ENCODE measurements around the gene CDKN2B. TPM values are rescaled to one million over a fixed set of nuclear protein-coding genes. Genes with fewer than 3 reads are reported as not detected.

The CDKN2B gene
- total RNA-seq, 1 experiment from 2014 or later = 29.6 TPM

DNA sequence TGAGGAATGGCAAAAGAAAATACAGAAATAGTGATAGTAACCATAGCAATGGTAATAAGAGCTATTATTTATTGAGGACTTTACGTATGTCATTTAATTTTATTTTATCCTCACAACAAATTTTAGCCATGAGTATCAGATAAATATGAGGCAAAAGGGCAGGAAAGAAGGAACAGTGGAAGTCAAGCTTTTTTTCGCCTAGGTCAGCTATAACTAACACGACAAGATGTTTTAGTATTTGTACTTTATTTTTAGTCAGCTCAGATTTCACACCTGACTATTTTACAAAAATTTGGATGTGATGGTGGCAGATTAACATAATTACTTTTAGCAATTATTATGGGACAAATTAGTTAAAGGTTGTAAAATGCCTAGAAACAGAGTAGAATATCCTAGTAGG, 34.8 kb upstream of the CDKN2B start:
- Histone ChIP-seq H3K9me3 (replicated peaks) (no peaks in the 10 kb centered on the region), H3K27me3 (replicated peaks) (no peaks in the 10 kb centered on the region), H3K4me1 (replicated peaks) (peaks cover 35% of the 10 kb centered on the region), H3K27ac (no peak overlapping the region), H3K36me3 (no peaks in the 10 kb centered on the region), H3K4me3 (no peak overlapping the region)
- no peak for DNase-seq (ENCODE audit: low read depth in 1 of 2, low spot score in 2 of 2)

DNA sequence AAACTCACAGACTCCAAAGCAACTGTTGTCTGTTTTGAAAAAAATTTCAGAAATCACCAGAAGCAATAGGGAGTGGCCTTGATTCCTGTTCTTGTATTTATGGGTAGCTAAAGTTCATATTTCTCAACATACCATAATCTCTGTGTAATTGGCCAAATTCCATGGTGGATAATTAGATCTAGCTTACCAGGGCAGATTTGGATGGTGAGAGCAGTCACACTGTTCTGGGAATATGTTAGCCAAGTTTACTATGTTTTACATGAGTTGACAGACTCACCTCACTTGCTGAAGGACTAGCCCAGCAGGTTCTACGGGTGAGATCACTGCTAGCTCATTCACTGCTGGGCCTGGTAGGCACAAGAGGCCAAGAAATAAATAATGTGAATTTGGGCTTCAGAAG, 32.7 kb upstream of the CDKN2B start:
- Histone ChIP-seq H3K9me3 (replicated peaks) (no peaks in the 10 kb centered on the region), H3K4me3 (no peak overlapping the region), H3K4me1 (replicated peaks) (peaks cover 46% of the 10 kb centered on the region), H3K27ac (0 out of 2 replicates have a peak overlapping the region, but pooled peaks have one; percentile 70), H3K27me3 (replicated peaks) (no peaks in the 10 kb centered on the region), H3K36me3 (no peaks in the 10 kb centered on the region)
- DNase-seq (ENCODE audit: low read depth in 1 of 2, low spot score in 2 of 2) = no peak

DNA sequence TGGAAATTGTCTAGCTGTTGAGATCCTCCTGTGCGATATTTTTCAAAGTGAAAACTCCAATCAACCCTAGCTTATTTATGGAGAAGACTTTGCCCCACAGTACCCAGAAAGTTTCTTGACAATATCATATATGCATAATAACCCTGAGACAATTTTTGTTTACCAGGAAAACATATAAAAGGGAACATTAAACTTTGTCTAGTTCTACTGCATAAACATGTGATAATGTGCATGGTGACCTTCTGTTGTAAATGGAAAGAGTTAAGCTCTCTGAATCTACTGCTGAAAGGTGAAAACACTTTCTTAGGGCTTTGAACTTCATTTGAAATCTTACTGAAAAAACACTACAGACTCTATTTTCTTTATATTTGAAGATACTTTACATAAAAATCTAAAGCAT, 32.2 kb upstream of the CDKN2B start:
- Histone ChIP-seq H3K27me3 (replicated peaks) (no peaks in the 10 kb centered on the region), H3K27ac (peak overlapping the region; percentile 70), H3K36me3 (no peaks in the 10 kb centered on the region), H3K4me1 (replicated peaks) (peaks cover 47% of the 10 kb centered on the region), H3K4me3 (no peak overlapping the region), H3K9me3 (replicated peaks) (no peaks in the 10 kb centered on the region)
- DNase-seq (ENCODE audit: low read depth in 1 of 2, low spot score in 2 of 2) = no peak

DNA sequence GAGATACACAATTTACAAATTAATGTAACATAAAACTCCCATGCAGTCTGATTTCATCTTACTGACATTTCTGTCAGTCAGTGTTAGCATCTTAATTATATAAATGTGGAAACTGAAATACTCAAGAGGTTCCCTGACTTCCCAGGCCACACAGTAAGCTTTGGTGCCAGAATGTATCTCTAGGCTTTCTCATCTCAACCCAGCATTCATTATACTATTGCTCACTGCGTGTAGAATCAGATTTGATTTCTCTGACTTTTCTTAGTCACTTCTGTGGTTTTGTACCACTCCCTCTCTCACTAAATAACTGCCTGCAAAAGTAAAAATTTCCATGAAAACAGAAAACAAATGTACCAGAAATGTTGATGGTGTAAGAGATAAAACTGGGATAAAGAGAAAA, 31.7 kb upstream of the CDKN2B start:
- Histone ChIP-seq H3K27me3 (replicated peaks) (no peaks in the 10 kb centered on the region), H3K27ac (peak overlapping the region; percentile 70), H3K9me3 (replicated peaks) (no peaks in the 10 kb centered on the region), H3K4me1 (replicated peaks) (peaks cover 47% of the 10 kb centered on the region), H3K4me3 (no peak overlapping the region), H3K36me3 (no peaks in the 10 kb centered on the region)
- DNase-seq (ENCODE audit: low read depth in 1 of 2, low spot score in 2 of 2) = peak in 1 of 2 experiments; percentile 62

DNA sequence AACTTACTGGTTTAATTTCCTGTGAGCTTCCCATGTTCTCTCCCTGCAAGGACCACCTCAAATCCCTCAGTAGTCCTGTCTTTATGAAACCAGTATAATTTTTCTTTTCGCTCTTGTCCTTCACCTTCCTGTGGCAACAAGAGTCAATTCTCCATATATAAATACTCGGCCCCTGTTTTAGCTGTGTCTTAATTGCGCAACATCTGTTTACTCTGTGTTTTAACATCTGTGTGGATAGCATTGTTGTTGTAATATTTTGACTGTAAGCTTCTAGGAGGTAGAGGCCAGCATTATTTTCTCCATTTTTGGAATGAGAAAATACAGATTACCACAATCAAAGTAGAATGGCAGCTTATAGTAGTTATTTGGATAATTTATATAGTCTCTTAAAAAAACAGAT, 30.2 kb upstream of the CDKN2B start:
- Histone ChIP-seq H3K27me3 (replicated peaks) (no peaks in the 10 kb centered on the region), H3K27ac (0 out of 2 replicates have a peak overlapping the region, but pooled peaks have one; percentile 3), H3K9me3 (replicated peaks) (no peaks in the 10 kb centered on the region), H3K36me3 (no peaks in the 10 kb centered on the region), H3K4me1 (replicated peaks) (peaks cover 44% of the 10 kb centered on the region), H3K4me3 (no peak overlapping the region)
- no peak for DNase-seq (ENCODE audit: low read depth in 1 of 2, low spot score in 2 of 2)

DNA sequence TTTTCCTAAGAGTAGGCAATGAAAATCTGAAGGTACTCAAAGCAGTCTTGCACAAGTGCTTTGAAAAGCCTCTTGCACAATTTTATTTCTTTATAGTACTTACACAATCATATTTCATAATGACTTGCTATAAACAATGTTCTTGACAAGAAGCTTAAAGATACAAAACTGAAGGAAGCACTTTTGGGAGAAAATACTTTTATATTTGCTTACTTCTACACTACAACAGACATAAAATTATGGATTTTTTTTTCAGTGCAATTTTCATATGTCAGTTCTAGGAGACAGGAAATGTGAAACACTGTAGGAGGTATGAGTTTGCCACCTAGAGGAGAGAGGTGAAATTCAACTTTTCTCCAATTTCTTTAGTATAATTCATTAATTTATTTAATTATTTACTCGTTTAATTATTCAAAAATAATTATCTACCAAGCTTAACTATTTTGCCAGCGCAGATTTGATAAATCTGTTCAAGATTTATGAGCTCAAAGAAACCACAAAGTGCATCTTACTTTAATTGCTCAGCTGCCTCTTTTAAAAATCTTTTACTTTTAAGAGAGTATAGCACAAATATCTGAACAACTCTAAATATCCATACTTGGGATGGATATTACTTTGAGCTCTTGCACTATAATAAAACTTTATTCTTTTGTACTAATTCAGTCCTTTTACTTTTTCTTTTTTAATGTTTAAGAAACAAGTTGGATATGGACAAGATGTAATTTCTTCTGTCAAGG, 29.0 kb upstream of the CDKN2B start:
- H3K4me1 ChIP-seq (replicated peaks) = peaks cover 44% of the 10 kb centered on the region
- H3K36me3 ChIP-seq = no peaks in the 10 kb centered on the region; the same call in 1 of the 2 replicates
- H3K9me3 ChIP-seq (replicated peaks) = no peaks in the 10 kb centered on the region
- no peak for DNase-seq (ENCODE audit: low read depth in 1 of 2, low spot score in 2 of 2)
- H3K27me3 ChIP-seq (replicated peaks) = no peaks in the 10 kb centered on the region
- H3K4me3 ChIP-seq = no peak overlapping the region
- H3K27ac ChIP-seq = no peak overlapping the region

DNA sequence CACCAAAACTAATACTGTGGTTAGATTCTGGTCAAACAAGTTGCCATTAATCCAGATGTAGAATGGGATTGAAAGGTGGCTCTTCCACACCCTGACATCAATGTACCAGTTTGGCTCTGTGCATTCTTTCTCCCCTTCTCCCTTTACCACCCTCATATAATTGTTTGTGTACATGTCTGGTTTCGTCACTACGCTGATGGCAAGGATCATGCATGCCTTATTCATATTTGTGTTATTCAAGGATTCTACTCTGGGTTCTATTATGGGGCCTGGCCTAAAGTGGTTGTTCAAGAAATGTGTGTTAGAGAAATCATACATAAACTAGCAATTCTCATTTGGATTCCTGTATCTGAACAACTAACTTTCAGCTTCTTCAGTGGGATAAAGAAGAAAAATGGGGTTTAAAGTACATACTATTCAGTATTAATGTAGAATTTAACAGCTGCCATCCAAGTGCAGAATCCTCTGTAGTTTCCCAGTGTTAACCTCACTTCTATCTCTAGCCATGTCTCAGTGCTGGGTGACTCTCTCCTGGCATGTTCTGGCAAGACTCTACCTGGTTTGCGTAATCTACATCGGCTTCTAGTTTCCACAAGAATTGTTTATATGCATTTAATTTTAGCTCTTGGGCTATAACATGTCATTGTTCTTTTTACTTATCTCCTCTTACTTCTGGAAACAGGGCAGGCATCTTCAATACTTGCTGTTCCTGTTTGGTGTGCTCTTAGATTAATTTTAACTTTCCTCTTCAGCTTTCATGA, 27.9 kb upstream of the CDKN2B start:
- H3K9me3 ChIP-seq (replicated peaks) = no peaks in the 10 kb centered on the region
- no peak overlapping the region for H3K4me3 ChIP-seq
- H3K27ac ChIP-seq = peak overlapping the region; percentile 32; the same call in 1 of the 2 replicates
- no peak for DNase-seq (ENCODE audit: low read depth in 1 of 2, low spot score in 2 of 2)
- H3K27me3 ChIP-seq (replicated peaks) = no peaks in the 10 kb centered on the region
- H3K4me1 ChIP-seq (replicated peaks) = peaks cover 43% of the 10 kb centered on the region
- no peaks in the 10 kb centered on the region; the same call in 1 of the 2 replicates for H3K36me3 ChIP-seq

DNA sequence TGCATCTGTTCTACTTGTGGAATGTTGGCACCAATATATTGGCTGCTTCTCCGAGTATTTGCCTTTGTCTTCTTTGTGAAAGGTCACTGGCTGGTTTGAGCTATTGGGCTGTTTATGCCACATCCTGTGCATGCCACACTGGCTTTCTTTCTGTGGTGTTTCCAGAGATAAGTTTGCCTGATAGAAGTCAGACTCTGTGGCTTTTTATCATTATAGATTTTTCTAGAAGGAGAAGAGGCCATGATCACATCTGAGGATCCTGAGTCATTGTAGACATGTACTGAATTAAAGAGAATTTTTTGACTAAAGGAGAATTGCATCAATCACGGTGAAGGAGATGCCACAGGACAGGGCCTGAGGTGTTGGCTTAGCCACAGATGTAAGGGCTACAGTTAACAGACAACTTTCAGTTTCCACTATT, 26.5 kb upstream of the CDKN2B start:
- Histone ChIP-seq H3K27ac (no peak overlapping the region), H3K4me3 (no peak overlapping the region), H3K36me3 (no peaks in the 10 kb centered on the region; the same call in 1 of the 2 replicates), H3K4me1 (replicated peaks) (peaks cover 42% of the 10 kb centered on the region), H3K9me3 (replicated peaks) (no peaks in the 10 kb centered on the region), H3K27me3 (replicated peaks) (no peaks in the 10 kb centered on the region)
- DNase-seq (ENCODE audit: low read depth in 1 of 2, low spot score in 2 of 2) = no peak

DNA sequence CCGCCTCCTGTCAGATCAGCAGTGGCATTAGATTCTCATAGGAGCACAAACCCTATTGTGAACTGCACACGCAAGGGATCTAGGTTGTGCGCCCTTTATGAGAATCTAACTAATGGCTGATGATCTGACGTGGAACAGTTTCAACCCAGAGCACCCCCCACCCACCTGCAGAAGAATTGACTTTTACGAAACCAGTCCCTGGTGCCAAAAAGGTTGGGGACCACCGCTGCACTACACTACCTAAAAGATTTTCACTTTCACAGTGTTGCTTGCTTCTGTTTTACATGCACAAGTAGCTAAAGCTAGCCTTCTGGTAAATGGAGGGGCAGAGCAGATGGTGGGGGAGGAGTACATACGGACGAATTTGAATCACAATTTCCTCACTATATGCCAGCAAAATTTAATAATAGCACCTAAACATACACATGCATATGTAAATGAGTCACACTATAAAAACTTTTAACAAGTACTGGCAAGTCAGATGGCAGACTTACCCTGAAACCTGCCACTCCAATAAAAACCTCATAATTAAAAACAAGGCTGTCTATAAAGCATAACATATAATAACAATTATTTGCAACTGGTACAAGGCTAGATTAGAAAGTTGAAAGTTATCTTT, 24.0 kb upstream of the CDKN2B start:
- no peaks in the 10 kb centered on the region; the same call in 1 of the 2 replicates for H3K36me3 ChIP-seq
- H3K4me1 ChIP-seq (replicated peaks) = peaks cover 48% of the 10 kb centered on the region
- DNase-seq (ENCODE audit: low read depth in 1 of 2, low spot score in 2 of 2) = no peak
- H3K27ac ChIP-seq = no peak overlapping the region
- H3K27me3 ChIP-seq (replicated peaks) = no peaks in the 10 kb centered on the region
- no peaks in the 10 kb centered on the region for H3K9me3 ChIP-seq (replicated peaks)
- H3K4me3 ChIP-seq = no peak overlapping the region

DNA sequence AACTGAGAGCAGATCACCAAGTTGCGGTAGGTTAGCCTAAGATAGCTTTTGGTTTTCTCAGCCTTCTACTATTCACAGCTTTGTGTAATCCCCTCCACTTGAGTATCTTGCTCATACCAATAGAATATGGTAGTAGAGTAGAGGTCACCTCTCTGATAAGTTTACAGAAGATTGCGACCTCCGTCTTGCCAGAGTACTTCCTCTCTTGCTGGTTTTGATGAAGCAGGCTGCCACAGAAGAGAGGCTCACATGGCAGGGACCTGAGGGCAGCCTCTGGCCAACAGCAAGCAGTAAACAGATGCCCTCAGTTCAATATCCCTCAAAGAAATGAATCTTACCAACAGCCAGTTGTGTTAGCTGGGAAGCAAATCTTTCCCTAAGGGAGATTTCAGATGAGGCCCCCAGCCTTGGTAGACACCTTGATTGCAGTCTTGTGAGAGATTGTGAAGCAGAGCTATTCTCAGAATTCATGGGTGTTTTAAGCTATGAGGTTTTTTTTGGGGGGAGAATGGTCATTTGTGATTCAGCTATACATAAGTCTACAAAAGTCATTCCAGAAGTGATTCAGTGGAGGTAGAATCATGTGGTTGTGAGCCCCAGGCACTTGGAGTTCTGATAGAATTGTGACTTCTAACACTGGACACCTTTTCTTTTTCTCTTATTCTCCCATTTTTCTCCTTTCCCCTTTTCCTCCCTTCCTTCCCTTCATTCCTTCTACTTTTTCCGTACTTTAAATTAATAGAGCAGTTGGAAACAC, 22.7 kb upstream of the CDKN2B start:
- H3K9me3 ChIP-seq (replicated peaks) = no peaks in the 10 kb centered on the region
- H3K4me1 ChIP-seq (replicated peaks) = peaks cover 38% of the 10 kb centered on the region
- H3K27ac ChIP-seq = no peak overlapping the region
- no peaks in the 10 kb centered on the region for H3K27me3 ChIP-seq (replicated peaks)
- no peak overlapping the region for H3K4me3 ChIP-seq
- DNase-seq (ENCODE audit: low read depth in 1 of 2, low spot score in 2 of 2) = no peak
- no peaks in the 10 kb centered on the region; the same call in 1 of the 2 replicates for H3K36me3 ChIP-seq

DNA sequence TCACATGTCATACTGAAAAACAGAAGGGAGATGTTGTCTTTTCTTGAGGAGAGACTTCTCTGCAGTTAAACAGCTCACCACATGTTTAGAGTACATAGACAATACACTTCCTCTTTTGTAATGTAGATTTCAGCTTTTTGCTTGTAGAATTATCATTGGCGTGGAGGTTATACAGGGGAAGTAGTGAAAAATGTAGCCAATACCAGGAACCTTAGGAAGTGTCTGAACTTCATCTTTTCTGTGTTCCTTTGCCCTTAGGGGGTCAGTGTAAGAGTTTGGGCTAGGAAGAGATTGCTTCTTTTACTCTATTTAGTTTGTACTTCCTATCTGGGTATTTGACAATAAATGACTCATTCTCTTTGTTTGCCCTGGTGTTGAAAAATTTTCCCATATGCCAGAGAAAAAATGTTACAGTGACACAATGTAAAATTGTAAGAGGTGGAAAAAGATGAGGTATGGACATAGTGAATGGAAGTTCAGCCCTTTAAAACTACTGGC, 21.0 kb upstream of the CDKN2B start:
- H3K36me3 ChIP-seq = no peaks in the 10 kb centered on the region; the same call in 1 of the 2 replicates
- H3K27ac ChIP-seq = peak overlapping the region; percentile 90
- DNase-seq (ENCODE audit: low read depth in 1 of 2, low spot score in 2 of 2) = peak in 1 of 2 experiments; percentile 84
- H3K4me1 ChIP-seq (replicated peaks) = peaks cover 37% of the 10 kb centered on the region
- no peaks in the 10 kb centered on the region for H3K9me3 ChIP-seq (replicated peaks)
- no peak overlapping the region for H3K4me3 ChIP-seq
- no peaks in the 10 kb centered on the region for H3K27me3 ChIP-seq (replicated peaks)

DNA sequence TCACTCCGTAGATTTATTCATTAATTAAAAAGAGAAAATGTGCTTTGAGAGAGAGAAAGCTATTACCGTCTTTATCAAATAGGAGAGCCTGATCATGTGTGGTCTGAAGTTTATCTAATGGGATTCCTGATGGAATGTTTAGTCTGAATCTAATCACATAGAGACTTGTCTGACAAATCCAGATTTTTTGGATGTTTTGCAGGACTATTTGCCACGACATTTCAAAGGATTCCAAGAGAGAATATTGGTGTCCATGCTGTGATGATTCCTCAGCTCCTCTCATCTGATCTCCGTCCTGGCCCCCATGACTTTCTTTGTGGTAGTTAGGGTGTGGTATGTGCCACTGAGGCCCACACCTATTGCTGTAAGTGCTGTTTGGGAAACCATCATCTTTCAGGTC, 20.1 kb upstream of the CDKN2B start:
- no peaks in the 10 kb centered on the region for H3K27me3 ChIP-seq (replicated peaks)
- peaks cover 37% of the 10 kb centered on the region for H3K4me1 ChIP-seq (replicated peaks)
- H3K4me3 ChIP-seq = no peak overlapping the region
- peak; percentile 49 to 70 for DNase-seq (ENCODE audit: low read depth in 1 of 2, low spot score in 2 of 2)
- H3K27ac ChIP-seq = peak overlapping the region; percentile 90
- no peaks in the 10 kb centered on the region; the same call in 1 of the 2 replicates for H3K36me3 ChIP-seq
- no peaks in the 10 kb centered on the region for H3K9me3 ChIP-seq (replicated peaks)

DNA sequence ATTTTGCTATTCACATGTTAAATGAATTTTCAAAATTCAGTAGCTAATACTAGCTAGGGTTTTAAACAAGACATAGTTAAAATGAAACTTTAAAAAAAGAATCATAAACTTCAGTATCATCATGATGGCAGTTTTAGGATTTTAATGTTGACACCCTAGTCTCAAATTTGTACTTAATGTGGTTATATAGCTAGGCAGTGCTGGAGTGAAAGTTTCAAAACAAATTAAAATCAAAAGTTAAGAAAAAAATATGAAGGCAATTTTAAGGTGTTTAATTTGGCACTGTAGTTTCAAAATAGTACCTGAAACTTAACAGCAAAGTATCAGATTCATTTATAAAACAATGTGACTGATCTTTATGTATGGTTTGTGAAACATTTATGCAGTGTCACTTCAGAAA, 19.3 kb upstream of the CDKN2B start:
- H3K4me3 ChIP-seq = no peak overlapping the region
- peaks cover 37% of the 10 kb centered on the region for H3K4me1 ChIP-seq (replicated peaks)
- no peaks in the 10 kb centered on the region for H3K9me3 ChIP-seq (replicated peaks)
- peak overlapping the region; percentile 90 for H3K27ac ChIP-seq
- H3K36me3 ChIP-seq = no peaks in the 10 kb centered on the region; the same call in 1 of the 2 replicates
- no peaks in the 10 kb centered on the region for H3K27me3 ChIP-seq (replicated peaks)
- DNase-seq (ENCODE audit: low read depth in 1 of 2, low spot score in 2 of 2) = no peak

All from SJSA1 (cell line).